Type B pancreatic cell (in vitro differentiated cells): Measurements from ENCODE around the gene SF3B2. TPM values are rescaled to one million over a fixed set of nuclear protein-coding genes. Genes with fewer than 3 reads are reported as not detected.
A peak's percentile ranks its signal among the peaks of the same experiment; 100 is the strongest.

Experiments used
- DNase-seq: peaks from one replicate; pipeline ENCODE4 v3.0.0; 2021; ENCODE audit warnings: mixed read lengths; ENCODE audit not compliant: unreplicated experiment; ENCODE audit errors: extremely low spot score
- H3K27ac Mint-ChIP-seq: 2 replicates; pipeline ENCODE4 v1.8.0; 2021; ENCODE audit warnings: mild to moderate bottlenecking, mixed read lengths
- H3K27me3 Mint-ChIP-seq: 2 replicates; pipeline ENCODE4 v1.8.0; 2021; ENCODE audit warnings: mixed read lengths
- H3K36me3 Mint-ChIP-seq: 2 replicates; pipeline ENCODE4 v1.8.0; 2021; ENCODE audit warnings: mixed read lengths
- H3K4me1 Mint-ChIP-seq: one replicate; pipeline ENCODE4 v1.8.0; 2021; ENCODE audit warnings: mixed read lengths; ENCODE audit not compliant: unreplicated experiment
- H3K4me3 Mint-ChIP-seq: 2 replicates; pipeline ENCODE4 v1.8.0; 2021; ENCODE audit warnings: mild to moderate bottlenecking, mixed read lengths
- H3K9me3 Mint-ChIP-seq: 2 replicates; pipeline ENCODE4 v1.8.0; 2021; ENCODE audit warnings: mixed read lengths
- CTCF ChIP-seq: fragments of 200-600 bp; sonication (generic); conservative IDR thresholded peaks from 2 replicates; pipeline ENCODE4 v1.5.0; 2021; ENCODE audit warnings: antibody characterized with exemption, mild to moderate bottlenecking
- total RNA-seq: library from RNA; stranded (reverse); gene quantifications from 2 replicates; pipeline ENCODE4 v1.2.1, GENCODE V29; 2021; ENCODE audit warnings: low replicate concordance

The SF3B2 gene
- total RNA-seq, 1 donor from 2014 or later = 210 TPM

- Mint-ChIP-seq H3K27ac (no peak overlapping the region), H3K36me3 (no peaks in the 10 kb centered on the region), H3K4me3 (no peak overlapping the region), H3K4me1 (no peaks in the 10 kb centered on the region), H3K27me3 (no peaks in the 10 kb centered on the region), H3K9me3 (no peaks in the 10 kb centered on the region)
- no peak for DNase-seq
- no peak for TF ChIP-seq CTCF
Measured at GRCh38 chr11:66042227-66042995, 9.8 kb upstream of the SF3B2 start.

GRCh38 chr11:66042996-66043906 lies 8.9 kb upstream of the SF3B2 start:
- Mint-ChIP-seq H3K27ac (no peak overlapping the region), H3K4me3 (no peak overlapping the region), H3K27me3 (peaks cover 3% of the 10 kb centered on the region), H3K9me3 (no peaks in the 10 kb centered on the region), H3K36me3 (no peaks in the 10 kb centered on the region), H3K4me1 (peaks cover 4% of the 10 kb centered on the region)
- TF ChIP-seq CTCF = no peak
- DNase-seq = no peak

- H3K27ac Mint-ChIP-seq = no peak overlapping the region
- no peak for DNase-seq
- TF ChIP-seq CTCF = no peak
- H3K27me3 Mint-ChIP-seq = peaks cover 11% of the 10 kb centered on the region
- no peaks in the 10 kb centered on the region for H3K36me3 Mint-ChIP-seq
- H3K4me1 Mint-ChIP-seq = peaks cover 4% of the 10 kb centered on the region
- H3K9me3 Mint-ChIP-seq = no peaks in the 10 kb centered on the region
- H3K4me3 Mint-ChIP-seq = no peak overlapping the region
Measured at GRCh38 chr11:66044757-66045156, 7.4 kb upstream of the SF3B2 start.

GRCh38 chr11:66045177-66045639 lies 7.0 kb upstream of the SF3B2 start:
- Mint-ChIP-seq H3K27me3 (peaks cover 11% of the 10 kb centered on the region), H3K27ac (no peak overlapping the region), H3K9me3 (no peaks in the 10 kb centered on the region), H3K4me1 (peaks cover 4% of the 10 kb centered on the region), H3K4me3 (no peak overlapping the region), H3K36me3 (no peaks in the 10 kb centered on the region)
- DNase-seq = peak; percentile 84
- TF ChIP-seq CTCF = peak; percentile 97

GRCh38 chr11:66046901-66047300 lies 5.3 kb upstream of the SF3B2 start:
- no peak for DNase-seq
- Mint-ChIP-seq H3K4me1 (peaks cover 11% of the 10 kb centered on the region), H3K9me3 (no peaks in the 10 kb centered on the region), H3K36me3 (no peaks in the 10 kb centered on the region), H3K27me3 (peaks cover 11% of the 10 kb centered on the region), H3K27ac (no peak overlapping the region), H3K4me3 (no peak overlapping the region)
- TF ChIP-seq CTCF = no peak
